H1 (cell line): ENCODE results near the gene SAFB2. TPM values are rescaled to one million over a fixed set of nuclear protein-coding genes. Genes with fewer than 3 reads are reported as not detected.
A peak's percentile ranks its signal among the peaks of the same experiment; 100 is the strongest.

Source experiments
- CTCF ChIA-PET: fragments of 300-600 bp; sonication (Branson Sonifier 250); formaldehyde crosslinking; loops from one replicate; lab custom pipeline; 2021; ENCODE audit not compliant: partially characterized antibody; lab: Charles Lee
- POLR2A ChIA-PET: fragments of 300-600 bp; sonication (Branson Sonifier 250); formaldehyde crosslinking; loops from one replicate; lab custom pipeline; 2021; ENCODE audit warnings: inconsistent platforms; ENCODE audit not compliant: partially characterized antibody; lab: Charles Lee
- DNase-seq, 2 experiments: peaks; one replicate each; pipeline versions ENCODE4 v3.0.0 to v3.0.0-alpha.2; 2010 to 2022; ENCODE audit warnings: low spot score in 2 of 2, low read depth in 1 of 2, mixed read lengths in 1 of 2
- FAIRE-seq: peaks from 2 replicates; lab custom pipeline; 2011; peaks lifted over from hg19 to GRCh38; lab: Jason Lieb, UNC
- H2AFZ ChIP-seq: 2 replicates; pipeline ENCODE4 v1.8.1; 2012; ENCODE audit warnings: low read length, inconsistent platforms
- H2AK5ac ChIP-seq: 2 replicates; pipeline ENCODE4 v1.6.1; 2013; ENCODE audit warnings: low read depth, low read length
- H2BK120ac ChIP-seq: replicated peaks from 2 replicates; pipeline ENCODE3; 2013; ENCODE audit warnings: low read depth, low read length, inconsistent platforms
- H2BK12ac ChIP-seq: 2 replicates; pipeline ENCODE4 v1.6.1; 2013; ENCODE audit warnings: low read depth, low read length
- H2BK15ac ChIP-seq: 2 replicates; pipeline ENCODE4 v1.6.1; 2013; ENCODE audit warnings: low read length
- H2BK20ac ChIP-seq: 2 replicates; pipeline ENCODE4 v1.6.1; 2013; ENCODE audit warnings: low read length
- H2BK5ac ChIP-seq: 2 replicates; pipeline ENCODE4 v1.6.1; 2013; ENCODE audit warnings: low read depth, low read length
- H3K14ac ChIP-seq: 2 replicates; pipeline ENCODE4 v1.6.1; 2013; ENCODE audit warnings: inconsistent platforms; ENCODE audit not compliant: insufficient read length
- H3K18ac ChIP-seq: 2 replicates; pipeline ENCODE4 v1.6.1; 2013; ENCODE audit warnings: low read length; ENCODE audit errors: extremely low read depth
- H3K23ac ChIP-seq: 2 replicates; pipeline ENCODE4 v1.6.1; 2013; ENCODE audit warnings: inconsistent platforms; ENCODE audit not compliant: insufficient read length
- H3K23me2 ChIP-seq: 2 replicates; pipeline ENCODE4 v1.6.1; 2013; ENCODE audit warnings: low read depth, low read length
- H3K27ac ChIP-seq: 2 replicates; pipeline ENCODE4 v1.6.1; 2011; ENCODE audit warnings: low read depth, low read length, inconsistent platforms
- H3K27me3 ChIP-seq, 4 experiments: replicated peaks in 1 of 4; 1 replicate in 1 of 4; 2 replicates in 3 of 4; pipeline versions ENCODE4 v1.6.1 to v1.8.1; 2011 to 2013; ENCODE audit warnings: low read length in 3 of 4, mild to moderate bottlenecking in 3 of 4, inconsistent platforms in 2 of 4, mixed read lengths in 2 of 4, moderate library complexity in 1 of 4; ENCODE audit not compliant: control insufficient read depth in 3 of 4, insufficient read depth in 3 of 4; ENCODE audit errors: extremely low read depth in 1 of 4
- H3K36me3 ChIP-seq, 4 experiments: 2 replicates each; pipeline versions ENCODE4 v1.6.1 to v1.8.1; 2011 to 2013; ENCODE audit warnings: mild to moderate bottlenecking in 4 of 4, low read length in 3 of 4, moderate library complexity in 2 of 4, control low read depth in 1 of 4, inconsistent platforms in 1 of 4; ENCODE audit not compliant: insufficient read depth in 4 of 4, control insufficient read depth in 2 of 4
- H3K4ac ChIP-seq: replicated peaks from 2 replicates; pipeline ENCODE3; 2013; ENCODE audit warnings: low read length, low read depth, mixed read lengths, inconsistent platforms; ENCODE audit not compliant: insufficient read length
- H3K4me1 ChIP-seq, 4 experiments: replicated peaks in 1 of 4; 1 replicate in 1 of 4; 2 replicates in 3 of 4; pipeline versions ENCODE4 v1.6.1 to v1.8.1; 2011 to 2013; ENCODE audit warnings: low read length in 3 of 4, inconsistent platforms in 2 of 4, mixed read lengths in 1 of 4; ENCODE audit not compliant: insufficient read depth in 4 of 4, control insufficient read depth in 3 of 4
- H3K4me2 ChIP-seq, 2 experiments: 2 replicates each; pipeline versions ENCODE4 v1.6.1 to v1.8.1; 2011 to 2013; ENCODE audit warnings: low read depth in 2 of 2, low read length in 2 of 2, control low read depth in 1 of 2, inconsistent platforms in 1 of 2, mild to moderate bottlenecking in 1 of 2; ENCODE audit not compliant: insufficient read depth in 1 of 2
- H3K4me3 ChIP-seq, 4 experiments: fragments of 200-600, 300-600 bp in 1 of 4; sonication (generic), shearing (Covaris generic), sonication (Bioruptor Twin) in 1 of 4; 2 replicates each; pipeline versions ENCODE4 v1.5.1 to v1.8.1; 2011 to 2016; ENCODE audit warnings: low read length in 4 of 4, low read depth in 3 of 4, control low read depth in 2 of 4, inconsistent platforms in 2 of 4, mild to moderate bottlenecking in 2 of 4, mixed read lengths in 1 of 4, moderate library complexity in 1 of 4; ENCODE audit not compliant: insufficient read depth in 2 of 4; ENCODE audit errors: extremely low read depth in 1 of 4
- H3K56ac ChIP-seq: replicated peaks from 2 replicates; pipeline ENCODE3; 2013; ENCODE audit warnings: low read depth, mild to moderate bottlenecking, mixed read lengths, low read length, inconsistent platforms; ENCODE audit not compliant: insufficient read length
- H3K79me1 ChIP-seq: 2 replicates; pipeline ENCODE4 v1.6.1; 2013; ENCODE audit warnings: low read depth, low read length, control low read depth
- H3K79me2 ChIP-seq, 2 experiments: 2 replicates each; pipeline versions ENCODE4 v1.6.1 to v1.8.1; 2012 to 2013; ENCODE audit warnings: low read length in 2 of 2, mild to moderate bottlenecking in 2 of 2, inconsistent platforms in 1 of 2; ENCODE audit not compliant: insufficient read depth in 2 of 2, control insufficient read depth in 1 of 2
- H3K9ac ChIP-seq, 4 experiments: replicated peaks in 1 of 4; 1 replicate in 1 of 4; 2 replicates in 3 of 4; pipeline versions ENCODE4 v1.6.1 to v1.8.1; 2011 to 2013; ENCODE audit warnings: low read depth in 3 of 4, low read length in 3 of 4, control low read depth in 2 of 4, mild to moderate bottlenecking in 2 of 4, moderate library complexity in 2 of 4, inconsistent platforms in 1 of 4; ENCODE audit errors: extremely low read depth in 1 of 4
- H3K9me3 ChIP-seq, 2 experiments: 2 replicates each; pipeline versions ENCODE4 v1.6.1 to v1.8.1; 2012 to 2013; ENCODE audit warnings: mild to moderate bottlenecking in 2 of 2, moderate library complexity in 2 of 2, control low read depth in 1 of 2, inconsistent platforms in 1 of 2, low read depth in 1 of 2, low read length in 1 of 2, mixed read lengths in 1 of 2; ENCODE audit not compliant: insufficient read depth in 2 of 2
- H4K20me1 ChIP-seq, 2 experiments: replicated peaks in 1 of 2; 2 replicates each; pipeline versions ENCODE3 to v1.8.1; 2011 to 2013; ENCODE audit warnings: inconsistent platforms in 2 of 2, low read length in 2 of 2, mild to moderate bottlenecking in 1 of 2; ENCODE audit not compliant: insufficient read depth in 2 of 2, control insufficient read depth in 1 of 2
- H4K5ac ChIP-seq: 2 replicates; pipeline ENCODE4 v1.6.1; 2013; ENCODE audit warnings: low read length, low read depth, mixed read lengths, inconsistent platforms; ENCODE audit not compliant: insufficient read length
- H4K8ac ChIP-seq: 2 replicates; pipeline ENCODE4 v1.8.0; 2013; ENCODE audit warnings: mild to moderate bottlenecking, moderate library complexity, low read length, inconsistent platforms; ENCODE audit not compliant: insufficient read depth; ENCODE audit errors: extremely low read depth
- H4K91ac ChIP-seq: replicated peaks from 2 replicates; pipeline ENCODE3; 2013; ENCODE audit warnings: low read length, mixed read lengths, inconsistent platforms; ENCODE audit not compliant: insufficient read length
- SIRT6 ChIP-seq: IDR thresholded peaks from one replicate; pipeline ENCODE4 v1.7.1; 2012; ENCODE audit warnings: low read length, inconsistent platforms
- whole genome bisulfite sequencing, 2 experiments: shearing (Covaris generic) in 1 of 2; methylation state at CpG; one replicate each; pipeline versions ENCODE4 v1.1.6 to v1.1.7; 2013 to 2015; ENCODE audit warnings: low lambda C conversion rate in 2 of 2, mixed read lengths in 2 of 2, inconsistent platforms in 1 of 2, low coverage in 1 of 2, missing lambda C conversion rate in 1 of 2; ENCODE audit not compliant: insufficient replicate concordance in 2 of 2, insufficient coverage in 1 of 2, insufficient read length in 1 of 2; ENCODE audit errors: extremely low coverage in 1 of 2, missing lambda C conversion rate in 1 of 2; 5-methylcytosine and 5-hydroxymethylcytosine counted together
- polyA plus RNA-seq, 7 experiments: library from polyadenylated mRNA; depleted of rRNA in 3 of 7; stranded (reverse) in 5 of 7; unstranded in 2 of 7; fragments of >200 nt in 5 of 7; fragments of 200-250 nt in 2 of 7; gene quantifications; 1 replicate in 5 of 7; 2 replicates in 1 of 7; 4 replicates in 1 of 7; pipeline versions ENCODE4 v1.2.1 to v1.2.3, GENCODE V29; 2011 to 2013; ENCODE audit warnings: missing spikeins in 2 of 7, mixed read lengths in 2 of 7
- total RNA-seq: library from RNA; stranded (reverse); fragmentation: NEBNext Ultra II Directional; extraction: Animal tissue kit (Norgen Biotek cat#: 25700); gene quantifications from 2 replicates; pipeline ENCODE4 v1.2.1, GENCODE V29; 2021
- TF ChIP-seq, protein P1 (sequence below): IDR thresholded peaks from 2 replicates; pipeline ENCODE4 v1.6.1; 2012; ENCODE audit warnings: inconsistent platforms

The SAFB2 gene
- total and polyA plus RNA-seq, 2 of the 8 experiments (the other 6 are each of a cell fraction or from before 2014, with no cell fraction given): 14.8 to 63.8 TPM

DNA sequence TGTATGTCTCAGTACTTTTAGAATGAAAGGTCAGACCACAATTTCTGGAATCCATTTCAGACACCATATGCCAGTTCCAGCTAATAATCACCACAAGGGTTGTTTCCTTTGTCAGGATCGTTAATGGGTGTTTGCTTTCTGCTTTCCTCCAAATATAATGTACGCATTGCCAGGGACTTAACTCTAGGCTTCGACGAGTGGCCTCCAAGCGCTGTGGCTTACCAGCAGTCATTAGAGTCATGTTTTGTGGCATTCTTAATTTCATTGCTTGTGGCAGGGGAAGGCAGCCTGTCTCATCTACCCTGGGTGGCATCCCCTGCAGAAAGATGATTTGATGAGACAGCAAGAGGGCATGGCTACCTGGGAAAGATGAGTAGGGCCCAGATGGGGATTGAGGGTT, 22.8 kb upstream of the SAFB2 start:
- Histone ChIP-seq H2AFZ (no peak overlapping the region), H4K20me1 (peaks cover 21 to 25% of the 10 kb centered on the region in 2 experiments), H3K4me3 (no peak overlapping the region), H4K91ac (no peak overlapping the region), H3K79me1 (peaks cover 9% of the 10 kb centered on the region), H2BK15ac (no peak overlapping the region), H2BK20ac (no peak overlapping the region), H4K5ac (no peak overlapping the region), H3K18ac (no peak overlapping the region), H3K9me3 (no peaks in the 10 kb centered on the region), H3K56ac (no peak overlapping the region), H4K8ac (no peak overlapping the region), H3K4ac (no peak overlapping the region), H3K9ac (peak overlapping the region in 1 of 4 experiments; percentile 11; a peak in 1 of 7 replicates), H3K23ac (no peak overlapping the region), H3K14ac (no peak overlapping the region), H3K27ac (no peak overlapping the region), H3K4me1 (no peaks in the 10 kb centered on the region), H2BK5ac (no peak overlapping the region), H3K79me2 (peaks cover 3 to 59% of the 10 kb centered on the region in 2 experiments; a peak in 3 of 4 replicates), H3K4me2 (no peak overlapping the region), H2BK12ac (no peak overlapping the region), H2AK5ac (no peak overlapping the region), H3K27me3 (no peaks in the 10 kb centered on the region), H2BK120ac (no peak overlapping the region), H3K36me3 (peaks cover 23 to 82% (median 69%) of the 10 kb centered on the region in 4 experiments), H3K23me2 (no peaks in the 10 kb centered on the region)
- DNase-seq (no peak), FAIRE-seq (no peak)
- TF ChIP-seq, protein P1, sequence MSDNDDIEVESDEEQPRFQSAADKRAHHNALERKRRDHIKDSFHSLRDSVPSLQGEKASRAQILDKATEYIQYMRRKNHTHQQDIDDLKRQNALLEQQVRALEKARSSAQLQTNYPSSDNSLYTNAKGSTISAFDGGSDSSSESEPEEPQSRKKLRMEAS: no peak
- no peak for TF ChIP-seq SIRT6
- POLR2A ChIA-PET: interaction anchor here (1.1 to 1.8 kb wide), 2 partner anchors 20 to 21 kb away, joined by 4 read pairs; no protein-coding TSS in a partner anchor
- CTCF ChIA-PET: no interaction called here
- WGBS, 2 experiments: 95% methylated on average over 5 of the region's 5 CpGs; no CpG with 5 or more reads in 1 of the 2 experiments
